ENCODE measurements around the gene RABEP2.

Gene RABEP2

DNA sequence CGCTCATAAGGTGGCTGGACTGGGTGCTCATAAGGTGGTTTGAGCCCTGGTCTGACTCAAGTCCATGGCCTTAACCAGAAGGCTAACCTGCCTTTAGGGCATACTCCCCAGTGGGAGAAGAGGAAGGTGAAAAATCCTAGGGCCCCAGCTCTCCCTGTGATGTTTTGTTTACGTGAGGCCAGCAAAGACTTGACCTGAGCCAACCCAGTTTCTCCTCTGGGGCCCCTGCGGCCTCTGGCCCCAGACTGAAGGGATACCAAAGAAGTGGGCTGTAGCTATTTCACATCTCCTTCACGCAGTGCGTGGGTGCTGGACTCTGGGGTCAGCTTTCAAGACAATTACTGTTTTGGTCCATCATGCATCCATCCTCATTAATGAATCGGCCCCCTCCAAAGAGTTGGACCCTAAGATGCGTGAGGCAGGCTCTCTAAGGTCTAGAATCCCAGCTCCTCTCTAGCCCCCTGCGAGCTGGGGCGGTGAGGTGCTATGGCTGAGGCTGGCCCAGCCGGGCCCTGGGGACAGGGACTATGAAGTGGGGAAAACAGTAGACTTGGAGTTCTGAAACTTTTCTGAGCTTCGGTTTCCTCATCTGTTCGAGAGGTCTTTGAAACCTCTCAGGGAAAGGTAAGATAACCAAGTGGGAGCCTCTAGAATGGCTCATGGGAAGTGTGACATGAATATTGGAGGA lies 59.9 kb downstream of the RABEP2 start:
- peak overlapping the region; percentile 69 for H3K4me3 ChIP-seq (ENCODE audit: low read length)
- H2AFZ ChIP-seq (ENCODE audit: low read depth, low read length), result no peak overlapping the region
- no peaks in the 10 kb centered on the region for H3K27me3 ChIP-seq (ENCODE audit: insufficient read depth, low read length)
- peaks cover 25% of the 10 kb centered on the region for H3K36me3 ChIP-seq (ENCODE audit: insufficient read depth, low read length)
- H3K9me3 ChIP-seq (ENCODE audit: low read length), result no peaks in the 10 kb centered on the region
- peaks cover 13% of the 10 kb centered on the region for H3K4me1 ChIP-seq (ENCODE audit: insufficient read depth, low read length)

GRCh38 chr16:28863929-28864793 lies 60.9 kb downstream of the RABEP2 start:
- Histone ChIP-seq H3K9me3 (ENCODE audit: low read length) (no peaks in the 10 kb centered on the region), H3K4me1 (ENCODE audit: insufficient read depth, low read length) (peaks cover 13% of the 10 kb centered on the region), H2AFZ (ENCODE audit: low read depth, low read length) (peak overlapping the region; percentile 13), H3K27me3 (ENCODE audit: insufficient read depth, low read length) (no peaks in the 10 kb centered on the region), H3K4me3 (ENCODE audit: low read length) (peak overlapping the region; percentile 69), H3K36me3 (ENCODE audit: insufficient read depth, low read length) (peaks cover 15% of the 10 kb centered on the region)

DNA sequence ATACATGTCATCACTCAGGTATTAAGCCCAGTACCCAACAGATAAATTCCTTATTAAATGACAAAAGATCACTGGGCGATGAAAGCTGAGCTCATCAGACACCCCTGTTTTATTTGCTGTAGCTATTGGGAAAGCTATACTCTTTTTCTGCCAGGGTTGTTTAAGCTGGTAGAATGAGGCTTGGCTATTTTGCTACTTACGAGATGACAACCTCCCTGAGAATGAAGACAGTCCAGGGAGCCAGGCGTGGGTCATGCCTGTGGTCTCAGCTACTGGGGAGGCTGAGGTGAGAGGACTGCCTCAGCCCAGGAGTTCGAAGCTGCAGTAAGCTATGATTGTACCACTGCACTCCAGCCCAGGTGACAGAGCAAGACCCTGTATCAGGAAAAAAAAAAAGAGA lies 65.7 kb downstream of the RABEP2 start:
- no peaks in the 10 kb centered on the region for H3K36me3 ChIP-seq (ENCODE audit: insufficient read depth, low read length)
- no peaks in the 10 kb centered on the region for H3K9me3 ChIP-seq (ENCODE audit: low read length)
- H3K27me3 ChIP-seq (ENCODE audit: insufficient read depth, low read length), result no peaks in the 10 kb centered on the region
- H3K4me3 ChIP-seq (ENCODE audit: low read length), result no peak overlapping the region
- H2AFZ ChIP-seq (ENCODE audit: low read depth, low read length), result no peak overlapping the region
- H3K4me1 ChIP-seq (ENCODE audit: insufficient read depth, low read length), result peaks cover 3% of the 10 kb centered on the region

DNA sequence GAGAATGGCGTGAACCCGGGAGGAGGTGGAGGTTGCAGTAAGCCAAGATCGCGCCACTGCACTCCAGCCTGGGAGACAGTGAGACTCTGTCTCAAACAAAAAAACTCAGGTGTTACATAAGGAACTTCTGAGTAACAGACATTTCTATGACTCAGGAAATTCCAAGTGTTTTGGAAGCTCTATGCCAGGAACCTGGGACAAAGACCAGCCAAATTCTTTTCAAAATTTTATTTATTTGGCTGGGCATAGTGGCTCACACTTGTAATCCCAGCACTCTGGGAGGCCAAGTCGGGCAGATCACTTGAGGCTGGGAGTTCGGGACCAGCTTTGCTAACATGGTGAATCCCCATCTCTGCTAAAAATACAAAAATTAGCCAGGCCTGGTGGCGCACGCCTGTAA lies 66.6 kb downstream of the RABEP2 start:
- no peaks in the 10 kb centered on the region for H3K27me3 ChIP-seq (ENCODE audit: insufficient read depth, low read length)
- no peak overlapping the region for H2AFZ ChIP-seq (ENCODE audit: low read depth, low read length)
- H3K36me3 ChIP-seq (ENCODE audit: insufficient read depth, low read length), result no peaks in the 10 kb centered on the region
- H3K4me1 ChIP-seq (ENCODE audit: insufficient read depth, low read length), result no peaks in the 10 kb centered on the region
- H3K9me3 ChIP-seq (ENCODE audit: low read length), result no peaks in the 10 kb centered on the region
- H3K4me3 ChIP-seq (ENCODE audit: low read length), result no peak overlapping the region

Data from neuron (in vitro differentiated cells).